ENCODE data around the gene DHRS11. TPM values are rescaled to one million over a fixed set of nuclear protein-coding genes. Genes with fewer than 3 reads are reported as not detected.

Gene DHRS11
- total and polyA plus RNA-seq, 12 donors = 5.9 to 28.1 (median 12.9) TPM

- intact Hi-C loops (cut with DNase I) = no loop called here
- 35 to 64% (median 42%) methylated on average over 1 of the region's 1 CpG for WGBS, 4 donors
- DNase-seq = no peak
- no peak overlapping the region for H3K4me3 ChIP-seq
- no peak overlapping the region for H3K27ac ChIP-seq
- TF ChIP-seq CTCF (IDR thresholded peaks at IDR 0.05) (no peak), POLR2A (IDR thresholded peaks at IDR 0.05) (no peak)
- H3K27me3 ChIP-seq = no peaks in the 10 kb centered on the region
- no peaks in the 10 kb centered on the region for H3K4me1 ChIP-seq (replicated peaks in 1 of 2)
- no peaks in the 10 kb centered on the region for H3K9me3 ChIP-seq (replicated peaks in 1 of 3)
- H3K36me3 ChIP-seq (replicated peaks in 1 of 2) = peaks cover 0 to 99% of the 10 kb centered on the region in 2 donors
These were observed 7.9 kb upstream of the DHRS11 start for GRCh38 chr17:36583787-36584186.

- no peak for DNase-seq
- Histone ChIP-seq H3K9me3 (replicated peaks in 1 of 3) (no peaks in the 10 kb centered on the region), H3K27me3 (no peaks in the 10 kb centered on the region), H3K4me1 (replicated peaks in 1 of 2) (peaks cover 0 to 2% of the 10 kb centered on the region in 2 donors), H3K27ac (no peak overlapping the region), H3K36me3 (replicated peaks in 1 of 2) (peaks cover 0 to 83% of the 10 kb centered on the region in 2 donors), H3K4me3 (no peak overlapping the region)
- intact Hi-C loops (cut with DNase I) = no loop called here
- TF ChIP-seq POLR2A (IDR thresholded peaks at IDR 0.05) = no peak
- no peak for TF ChIP-seq CTCF (IDR thresholded peaks at IDR 0.05)
- 87 to 97% (median 93%) methylated on average over 2 of the region's 2 CpGs for WGBS, 4 donors
These were observed 5.5 kb upstream of the DHRS11 start for GRCh38 chr17:36586138-36586537.

- no peak overlapping the region for H3K4me3 ChIP-seq
- H3K27ac ChIP-seq = no peak overlapping the region
- intact Hi-C loops (cut with DNase I) = no loop called here
- peak in 2 of 7 donors; percentile 17 to 35 for DNase-seq
- WGBS, 4 donors = 44 to 61% (median 52%) methylated on average over 2 of the region's 2 CpGs
- H3K9me3 ChIP-seq (replicated peaks in 1 of 3) = no peaks in the 10 kb centered on the region
- no peak for TF ChIP-seq POLR2A (IDR thresholded peaks at IDR 0.05)
- no peak for TF ChIP-seq CTCF (IDR thresholded peaks at IDR 0.05)
- peaks cover 0 to 44% of the 10 kb centered on the region in 2 donors for H3K36me3 ChIP-seq (replicated peaks in 1 of 2)
- H3K27me3 ChIP-seq = no peaks in the 10 kb centered on the region
- peaks cover 4 to 16% of the 10 kb centered on the region in 2 donors for H3K4me1 ChIP-seq (replicated peaks in 1 of 2)
These were observed 1.6 kb upstream of the DHRS11 start for GRCh38 chr17:36590082-36590481.

GRCh38 chr17:36592316-36592715 lies 637 bp downstream of the DHRS11 start:
- peak in 3 of 7 donors; percentile 17 to 56 (median 37) for DNase-seq
- intact Hi-C loops (cut with DNase I) = no loop called here
- H3K9me3 ChIP-seq (replicated peaks in 1 of 3) = no peaks in the 10 kb centered on the region
- 3 to 15% (median 6%) methylated on average over 5 to 20 of the region's 20 CpGs for WGBS, 4 donors
- H3K27ac ChIP-seq = no peak overlapping the region
- TF ChIP-seq CTCF (IDR thresholded peaks at IDR 0.05) (no peak), POLR2A (IDR thresholded peaks at IDR 0.05) (no peak)
- no peaks in the 10 kb centered on the region for H3K27me3 ChIP-seq
- peaks cover 4 to 16% of the 10 kb centered on the region in 2 donors for H3K4me1 ChIP-seq (replicated peaks in 1 of 2)
- H3K4me3 ChIP-seq = peak overlapping the region in 3 of 4 donors; percentile 37 to 82 (median 53)
- peaks cover 0 to 22% of the 10 kb centered on the region in 2 donors for H3K36me3 ChIP-seq (replicated peaks in 1 of 2)
